Amniotic epithelial cell (primary cell): ENCODE data around the gene KDSR.

ENCODE experiments used
- DNase-seq: peaks from one replicate; pipeline ENCODE4 v3.0.0-alpha.2; 2010; ENCODE audit warnings: low read depth

Gene KDSR

DNA sequence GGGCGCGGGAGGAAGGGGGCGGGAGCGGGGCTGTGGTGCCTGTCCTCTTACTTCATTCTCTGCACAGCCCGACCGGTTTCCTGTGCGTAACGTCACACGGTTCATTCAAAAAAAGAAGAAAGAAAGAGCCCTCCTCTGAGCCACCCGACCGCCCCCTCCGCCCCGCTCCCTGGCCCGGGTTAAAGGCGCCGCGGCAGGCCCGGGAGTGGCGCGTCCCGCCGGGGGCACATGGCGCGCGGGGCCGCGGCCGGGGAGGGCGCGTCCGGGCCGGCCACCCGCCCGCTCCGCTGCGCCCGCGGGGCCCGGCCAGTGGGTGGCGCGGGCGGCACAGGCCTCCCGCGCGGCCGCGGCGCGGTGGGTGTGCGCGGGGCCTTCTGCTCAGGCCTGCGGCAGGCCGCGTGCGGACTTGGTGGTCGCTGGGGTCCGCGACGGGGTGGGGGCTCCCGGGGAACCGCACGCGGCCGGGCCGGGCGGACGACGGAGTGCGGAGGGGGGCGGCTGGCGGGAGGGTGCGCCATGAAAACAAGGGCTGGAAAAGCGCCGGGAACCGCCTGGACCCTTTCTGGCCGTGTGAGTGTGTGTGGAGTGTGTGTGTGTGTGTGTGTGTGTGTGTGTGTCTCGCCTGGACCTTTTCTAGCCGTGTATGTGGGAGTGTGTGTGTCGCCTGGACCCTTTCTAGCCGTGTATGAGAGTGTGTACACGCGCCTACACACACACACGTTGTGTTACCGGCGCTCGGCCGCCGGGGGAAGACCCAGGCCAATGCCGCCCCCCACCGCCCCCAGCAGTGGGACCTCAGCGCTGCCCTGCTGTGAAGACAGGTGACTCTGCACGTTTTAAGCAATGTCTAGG is 46.7 kb downstream of the KDSR start:
- peak; percentile 62 for DNase-seq

DNA sequence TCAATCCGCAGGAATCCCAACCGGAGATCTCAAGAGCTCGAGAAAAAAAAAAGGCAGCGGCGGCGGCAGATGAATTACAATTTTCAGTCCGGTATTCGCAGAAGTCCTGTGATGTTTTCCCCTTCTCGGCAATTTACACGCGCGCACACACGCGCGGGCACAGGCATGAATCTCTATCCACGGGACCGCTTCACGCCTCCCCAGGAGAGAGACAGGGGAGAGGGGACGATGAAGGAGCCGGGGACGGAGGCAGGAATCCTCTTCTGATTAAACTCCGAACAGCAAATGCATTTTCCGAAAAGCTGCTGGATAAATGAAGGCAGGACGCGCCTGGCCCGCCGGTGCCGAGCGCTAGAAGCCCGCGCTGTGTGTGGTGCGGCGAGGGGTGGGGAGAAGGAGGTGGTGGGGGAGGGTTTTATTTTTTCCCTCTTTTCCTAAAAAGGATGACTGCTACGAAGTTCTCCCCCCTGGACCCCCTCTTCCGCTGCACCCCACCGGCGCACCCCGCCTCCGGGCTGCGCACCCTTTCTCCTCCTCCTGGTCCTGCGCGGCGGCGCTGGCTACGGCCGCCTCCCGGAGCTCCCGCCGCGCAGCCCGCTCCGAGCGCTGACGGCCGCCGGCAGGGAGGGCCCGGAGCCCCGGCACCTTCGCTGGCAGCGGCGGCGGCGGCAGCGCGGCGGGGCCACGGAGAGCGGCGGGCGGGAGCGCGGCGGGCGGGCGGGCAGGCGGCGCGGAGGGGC is 47.5 kb downstream of the KDSR start, which contains the start of gene BCL2:
Gene BCL2 (minus strand): TSS at position 387 of the 740 bp plus-strand sequence.
- DNase-seq: peak; percentile 13

DNA sequence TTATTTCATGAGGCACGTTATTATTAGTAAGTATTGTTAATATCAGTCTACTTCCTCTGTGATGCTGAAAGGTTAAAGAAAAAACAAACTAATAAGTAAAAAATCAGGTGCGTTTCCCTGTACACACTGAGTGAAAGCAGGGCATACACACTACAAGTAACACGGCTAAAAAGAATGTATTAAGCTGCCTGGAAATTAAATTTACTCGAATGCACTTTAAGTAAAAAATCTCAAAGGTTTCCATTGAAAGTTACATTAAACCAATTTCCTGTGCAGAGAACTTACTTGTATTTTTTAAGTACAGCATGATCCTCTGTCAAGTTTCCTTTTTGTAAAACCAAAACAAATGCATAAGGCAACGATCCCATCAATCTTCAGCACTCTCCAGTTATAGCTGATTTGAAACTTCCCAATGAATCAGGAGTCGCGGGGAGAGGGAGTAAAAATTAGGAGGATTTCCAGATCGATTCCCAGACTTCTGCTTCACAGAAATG is 48.1 kb downstream of the KDSR start:
- no peak for DNase-seq

DNA sequence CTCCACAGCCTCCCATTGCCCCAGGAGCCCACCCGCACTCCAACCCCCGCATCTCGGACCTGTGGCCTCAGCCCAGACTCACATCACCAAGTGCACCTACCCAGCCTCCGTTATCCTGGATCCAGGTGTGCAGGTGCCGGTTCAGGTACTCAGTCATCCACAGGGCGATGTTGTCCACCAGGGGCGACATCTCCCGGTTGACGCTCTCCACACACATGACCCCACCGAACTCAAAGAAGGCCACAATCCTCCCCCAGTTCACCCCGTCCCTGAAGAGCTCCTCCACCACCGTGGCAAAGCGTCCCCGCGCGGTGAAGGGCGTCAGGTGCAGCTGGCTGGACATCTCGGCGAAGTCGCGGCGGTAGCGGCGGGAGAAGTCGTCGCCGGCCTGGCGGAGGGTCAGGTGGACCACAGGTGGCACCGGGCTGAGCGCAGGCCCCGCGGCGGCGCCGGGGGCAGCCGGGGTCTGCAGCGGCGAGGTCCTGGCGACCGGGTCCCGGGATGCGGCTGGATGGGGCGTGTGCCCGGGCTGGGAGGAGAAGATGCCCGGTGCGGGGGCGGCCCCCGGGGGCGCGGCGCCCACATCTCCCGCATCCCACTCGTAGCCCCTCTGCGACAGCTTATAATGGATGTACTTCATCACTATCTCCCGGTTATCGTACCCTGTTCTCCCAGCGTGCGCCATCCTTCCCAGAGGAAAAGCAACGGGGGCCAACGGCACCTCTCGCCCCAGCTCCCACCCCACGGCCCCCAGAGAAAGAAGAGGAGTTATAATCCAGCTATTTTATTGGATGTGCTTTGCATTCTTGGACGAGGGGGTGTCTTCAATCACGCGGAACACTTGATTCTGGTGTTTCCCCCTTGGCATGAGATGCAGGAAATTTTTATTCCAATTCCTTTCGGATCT is 48.8 kb downstream of the KDSR start:
- no peak for DNase-seq

DNA sequence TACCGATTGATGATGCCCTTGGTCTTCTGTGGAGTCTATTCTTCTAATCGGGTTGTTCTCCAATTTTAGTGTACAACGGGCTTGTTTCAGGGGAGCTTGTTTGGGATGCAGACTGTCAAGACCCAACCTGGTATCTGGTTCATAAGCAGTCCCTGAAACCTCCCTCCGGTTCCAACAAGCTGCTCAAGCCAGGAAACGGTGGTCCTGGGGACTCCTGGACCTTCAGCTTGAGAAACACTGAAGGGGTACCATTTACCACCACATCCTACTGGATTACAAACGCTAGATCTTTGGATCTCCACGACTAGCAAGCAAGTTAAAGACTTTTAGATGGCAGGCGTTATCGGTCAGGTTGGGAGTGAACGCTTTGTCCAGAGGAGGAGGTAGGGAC is 49.5 kb downstream of the KDSR start:
- no peak for DNase-seq

DNA sequence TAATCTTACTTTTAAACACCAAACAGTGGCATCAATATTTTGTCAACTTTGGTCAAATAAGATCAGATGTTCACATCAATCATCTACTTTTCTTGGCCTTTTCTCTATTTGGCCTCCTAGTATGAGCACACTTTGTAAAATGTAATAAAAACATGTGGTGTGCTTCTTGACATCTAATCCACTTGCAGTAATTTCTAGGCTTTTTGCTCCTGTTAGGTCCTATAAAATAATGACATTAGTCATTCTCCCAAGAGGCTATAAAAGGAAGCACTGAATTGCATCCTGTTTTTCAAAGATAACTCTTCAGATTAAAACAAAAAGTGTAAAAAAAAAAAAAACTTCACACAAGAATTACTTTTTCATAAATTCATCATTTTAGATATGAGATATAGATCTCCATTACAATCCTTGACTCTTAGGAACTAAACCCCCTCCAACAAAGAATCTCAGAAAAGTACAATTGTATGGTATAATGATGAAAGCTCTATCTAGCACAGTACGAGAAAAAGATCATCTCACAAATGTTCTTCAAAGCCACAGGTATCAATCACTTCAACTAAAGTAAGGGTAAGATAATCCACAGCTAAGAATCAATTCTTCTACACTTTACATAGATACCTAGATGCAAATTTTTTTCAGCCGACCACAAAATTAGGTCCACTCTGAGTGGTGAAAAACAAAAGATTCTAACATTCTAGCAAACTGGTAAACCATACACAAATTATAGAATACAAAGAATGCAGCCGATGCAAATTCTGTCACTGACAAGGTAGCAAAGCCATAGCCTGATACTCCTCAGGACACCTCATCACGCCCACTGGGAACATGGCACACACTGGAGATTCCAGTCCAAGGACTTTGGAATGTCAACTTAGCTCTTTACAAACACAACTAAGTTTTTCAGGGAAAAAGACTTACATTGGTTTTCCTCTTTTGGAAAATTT is 50.1 kb downstream of the KDSR start:
- no peak for DNase-seq

DNA sequence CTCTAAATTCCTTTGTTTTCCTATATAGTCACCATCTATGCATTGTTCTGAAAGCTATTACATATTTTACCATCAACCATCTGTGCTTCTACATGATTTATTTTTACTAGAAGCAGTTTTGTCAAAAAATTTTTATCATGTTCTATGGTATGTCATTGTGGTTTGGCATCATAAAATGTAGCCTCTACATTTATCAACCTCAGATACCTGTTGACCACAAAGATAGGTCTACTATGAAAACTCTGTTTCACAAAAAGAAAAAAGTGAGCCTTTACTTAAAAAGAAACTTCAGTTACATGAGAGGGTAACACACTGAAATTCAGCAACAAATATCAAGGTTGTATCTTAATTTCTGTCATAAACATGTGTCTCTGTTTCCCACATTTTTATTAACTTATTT is 51.1 kb downstream of the KDSR start:
- no peak for DNase-seq

DNA sequence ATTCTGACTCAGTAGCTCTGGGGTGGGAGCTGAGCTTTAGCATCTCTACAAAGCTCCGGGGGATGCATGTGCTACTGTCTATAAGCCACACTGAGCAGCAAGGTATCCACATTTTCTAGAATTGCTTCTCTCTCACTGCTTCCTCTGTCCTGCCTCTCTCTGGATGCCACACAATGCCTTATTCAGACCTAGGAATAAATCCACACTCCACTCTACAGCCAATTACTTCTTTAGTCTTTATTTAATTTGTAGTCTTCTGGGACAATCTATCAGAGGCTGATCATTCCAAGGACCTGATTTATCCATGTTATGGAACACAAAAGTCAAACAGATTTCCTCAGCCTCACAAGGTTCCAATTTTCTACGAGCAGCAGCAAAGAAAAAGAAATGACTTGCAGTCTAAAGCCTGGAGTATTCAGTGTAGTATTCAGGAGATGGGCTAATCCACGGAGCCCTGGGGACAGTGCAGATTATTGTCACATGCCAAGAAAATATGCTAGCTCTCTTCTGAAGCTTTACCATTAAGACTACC is 51.8 kb downstream of the KDSR start:
- no peak for DNase-seq

DNA sequence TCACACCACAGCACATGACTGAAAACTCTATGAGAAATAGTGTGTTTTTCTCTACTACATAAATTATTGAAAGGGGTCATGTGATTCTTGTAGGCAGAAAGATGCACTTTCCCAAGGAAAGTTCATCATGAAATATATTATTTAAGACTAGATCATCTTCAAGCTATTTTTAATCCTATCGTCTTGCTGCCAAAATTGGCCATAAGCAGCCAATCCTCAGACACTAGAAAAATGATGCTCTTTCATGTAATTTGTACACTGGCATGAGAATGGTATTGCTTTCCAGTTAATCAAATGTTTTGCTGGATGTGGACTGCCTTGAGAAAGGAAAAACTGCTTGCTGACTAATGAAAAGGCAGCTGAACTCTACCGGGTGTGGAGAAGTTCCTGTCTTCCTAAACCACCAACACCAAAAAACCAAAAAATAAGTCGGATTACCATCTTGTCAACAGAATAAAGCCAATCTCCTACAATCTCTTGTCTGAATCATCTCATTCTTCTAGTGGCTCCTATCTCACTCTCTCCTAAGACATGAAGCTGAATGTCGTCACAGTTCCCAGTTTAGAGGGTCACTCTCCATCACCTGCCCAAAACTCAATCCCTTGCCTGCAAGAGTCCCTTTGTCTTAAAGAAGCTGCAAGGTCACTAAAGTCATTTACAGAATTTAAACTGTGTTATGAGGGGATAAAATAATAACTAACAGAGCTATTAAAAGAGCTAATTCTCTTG is 52.8 kb downstream of the KDSR start:
- DNase-seq: no peak

DNA sequence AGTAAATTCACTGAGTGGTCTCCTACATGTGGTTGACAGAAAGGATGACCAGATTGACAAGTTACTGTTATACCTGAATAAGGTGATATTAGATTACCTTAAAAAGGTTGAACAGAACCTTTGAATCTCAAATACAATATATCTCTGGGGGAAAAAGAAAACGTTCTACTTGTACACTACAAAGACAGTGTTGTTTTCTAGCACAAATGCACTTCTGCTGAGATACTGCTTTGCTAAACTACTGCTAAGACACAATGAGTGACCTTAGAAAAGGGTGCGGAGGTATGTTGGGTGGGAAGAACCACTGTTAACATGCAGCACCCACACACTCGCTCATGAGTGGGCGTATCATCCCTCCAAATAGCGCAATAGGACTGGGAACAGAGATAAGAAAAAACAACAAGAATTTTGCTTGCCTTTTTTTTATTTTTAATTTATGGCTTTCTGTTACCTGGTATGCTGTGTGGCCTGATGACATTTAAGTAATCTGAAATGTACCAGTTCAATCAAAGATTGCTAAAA is 53.5 kb downstream of the KDSR start:
- DNase-seq: no peak

DNA sequence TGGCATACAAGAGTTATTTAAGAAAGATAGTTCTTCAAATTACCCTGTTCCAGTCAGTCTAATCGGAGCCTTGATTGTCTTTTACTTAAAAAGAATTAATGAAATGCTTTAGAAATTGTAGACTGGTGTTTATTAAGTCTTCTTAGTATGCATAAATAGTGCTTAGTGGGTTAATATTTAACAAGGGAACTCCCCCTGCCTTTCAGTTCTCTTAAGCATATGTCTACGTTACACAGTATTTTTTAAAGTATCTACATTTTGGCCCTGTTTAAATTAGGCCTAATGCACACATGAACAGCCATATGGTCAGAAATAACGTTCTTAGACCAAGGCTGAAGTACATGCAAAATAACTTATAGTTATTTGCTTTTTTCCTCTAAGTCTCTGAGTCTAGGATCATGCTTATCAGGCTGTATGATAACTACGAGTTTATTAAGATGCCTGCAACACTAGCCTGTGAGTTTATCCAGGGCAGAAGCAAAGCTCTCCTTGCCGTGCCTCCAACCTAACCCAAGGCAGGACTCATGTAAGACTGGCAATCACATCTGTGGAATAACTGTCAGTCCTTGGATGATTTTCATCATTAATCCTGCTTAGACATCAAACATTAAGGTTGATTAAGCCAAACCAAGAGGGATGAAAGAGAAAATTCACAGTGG is 54.1 kb downstream of the KDSR start:
- DNase-seq: no peak

DNA sequence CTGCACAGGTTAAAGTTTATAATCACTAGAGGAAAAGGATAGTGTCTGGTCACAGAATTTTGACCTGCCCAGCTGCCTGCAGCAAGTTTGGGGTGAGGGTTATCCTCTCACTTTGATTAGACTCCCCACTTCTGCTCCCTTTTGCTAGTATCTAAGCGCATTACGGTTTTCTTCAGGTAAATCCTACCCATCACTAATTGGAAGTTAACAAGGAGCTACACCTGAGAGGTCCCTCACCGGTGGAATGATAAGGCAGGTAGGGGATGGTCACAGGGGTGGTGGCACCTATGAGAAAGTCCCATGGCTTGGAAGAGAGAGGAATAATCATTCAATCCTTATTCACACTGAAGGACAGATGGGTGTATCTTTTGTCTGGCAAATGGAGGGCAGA is 55.0 kb downstream of the KDSR start:
- DNase-seq: no peak

DNA sequence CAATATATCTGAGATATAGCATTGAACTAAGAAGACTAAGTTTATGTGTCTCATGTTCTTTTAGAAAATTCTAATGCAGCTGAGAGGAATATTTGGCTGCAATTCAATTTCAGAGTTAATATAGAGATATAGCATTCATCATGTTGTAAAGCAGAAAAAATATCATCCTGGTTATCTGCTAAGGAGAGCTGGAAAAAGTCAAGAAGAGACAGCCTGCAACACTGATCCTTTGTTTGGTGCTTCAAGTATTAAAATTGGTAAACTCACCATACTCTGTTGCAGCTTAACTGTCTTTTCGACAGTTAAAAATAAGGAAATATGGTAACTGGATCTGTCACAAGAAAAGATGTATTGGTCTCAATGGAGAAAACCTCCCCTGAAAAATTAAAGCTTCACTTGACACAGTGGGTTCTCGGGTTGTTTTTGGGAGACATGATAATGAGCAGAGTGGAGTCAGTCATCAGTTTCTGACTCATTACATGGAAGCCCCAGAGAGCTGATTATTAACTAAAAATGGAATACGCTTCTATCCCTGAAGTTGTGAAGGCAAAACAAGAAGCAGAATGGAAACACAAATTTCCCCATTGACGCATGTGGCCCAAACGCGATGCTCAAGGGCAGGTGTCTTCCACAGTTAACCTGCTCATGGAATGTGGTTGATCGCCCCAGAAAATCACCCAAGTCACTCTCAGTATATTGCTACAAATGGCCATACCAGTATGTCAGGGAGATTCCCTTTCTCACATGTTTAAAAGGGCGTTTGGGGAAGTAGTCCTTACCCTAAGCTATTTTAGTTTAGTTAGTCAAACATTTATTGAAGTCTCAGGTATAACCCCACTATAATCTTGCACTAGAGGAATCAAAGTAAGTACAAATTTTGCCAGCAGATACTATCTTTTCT is 55.6 kb downstream of the KDSR start:
- DNase-seq: no peak

DNA sequence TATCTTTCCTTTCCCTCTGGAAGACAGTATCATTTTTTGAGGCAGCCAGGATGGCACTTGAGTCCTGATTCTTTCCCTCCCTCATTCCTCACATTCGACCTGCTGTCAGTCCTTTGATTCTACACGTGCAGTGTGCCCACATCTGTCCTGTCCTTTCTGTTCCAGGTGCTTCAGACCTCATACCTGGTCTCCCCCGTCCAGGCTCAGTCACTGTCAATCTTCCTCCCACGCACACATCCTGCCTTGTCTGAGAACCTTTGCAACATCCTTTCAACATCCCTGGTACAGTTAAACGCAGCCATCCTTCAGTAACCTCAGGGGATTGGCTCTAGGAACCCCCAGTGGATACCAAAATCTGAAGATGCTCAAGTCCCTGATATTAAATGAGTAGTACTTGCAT is 57.6 kb downstream of the KDSR start:
- DNase-seq: no peak

DNA sequence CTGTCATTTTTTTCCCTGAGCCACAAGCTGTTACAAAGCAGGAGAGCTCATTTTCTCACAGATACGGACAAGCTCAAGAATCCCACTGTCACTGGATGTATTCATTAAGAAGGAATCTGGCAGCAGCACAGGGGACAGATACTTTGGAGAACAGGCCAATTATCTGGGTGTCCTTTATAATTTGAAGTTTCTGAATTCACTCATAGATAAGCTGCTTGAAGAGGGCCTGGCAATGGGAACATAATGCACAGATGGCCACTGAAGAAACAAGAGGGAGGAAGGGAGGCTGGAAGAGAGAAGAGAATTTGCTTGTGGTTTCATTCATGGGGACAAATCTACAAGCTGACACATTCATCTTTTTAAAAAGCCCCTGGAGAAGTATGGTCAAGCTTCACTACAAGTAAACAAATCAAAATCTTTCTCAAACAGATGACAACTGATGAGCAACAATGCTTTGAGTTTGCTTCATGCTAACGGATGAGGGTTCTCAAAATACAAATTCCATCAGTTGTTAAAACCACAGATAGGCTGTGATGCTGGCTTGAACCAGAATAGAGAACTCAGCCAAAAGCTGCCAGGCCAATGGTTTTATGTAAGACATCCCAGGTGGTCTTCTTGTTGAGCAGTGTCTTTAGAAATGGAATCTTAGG is 59.3 kb downstream of the KDSR start:
- DNase-seq: no peak

DNA sequence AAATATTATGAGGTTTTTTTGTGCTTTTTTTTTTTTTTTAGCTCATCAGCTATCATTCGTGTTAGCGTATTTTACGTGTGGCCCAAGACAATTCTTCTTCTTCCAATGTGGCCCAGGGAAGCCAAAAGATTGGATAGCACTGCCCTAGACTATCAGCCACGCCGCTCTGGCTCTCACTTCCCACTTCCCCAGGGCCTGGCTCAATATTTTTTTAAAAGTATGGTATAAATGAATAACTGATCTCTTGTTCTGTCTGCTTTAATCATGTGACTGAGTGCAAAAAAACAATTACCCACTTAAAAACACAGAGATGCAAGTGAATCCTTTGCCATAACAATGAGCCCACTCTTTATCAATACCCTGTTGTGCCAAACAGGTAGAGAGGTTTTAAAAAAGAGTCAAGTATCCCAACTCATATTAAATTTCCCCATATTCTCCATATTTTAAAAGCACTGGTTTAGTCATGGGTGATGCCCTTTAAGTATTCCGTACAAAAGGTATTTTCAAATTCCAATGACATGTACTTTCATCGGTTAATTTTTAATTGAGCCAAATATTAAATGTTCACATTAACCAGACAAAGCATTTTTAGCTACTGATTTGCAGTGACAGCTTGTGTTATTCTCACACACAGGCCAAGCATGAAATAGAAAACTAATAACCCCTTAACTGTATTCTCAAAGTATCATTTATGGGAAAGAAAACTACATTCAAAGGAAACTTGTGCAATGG is 60.0 kb downstream of the KDSR start:
- DNase-seq: no peak

DNA sequence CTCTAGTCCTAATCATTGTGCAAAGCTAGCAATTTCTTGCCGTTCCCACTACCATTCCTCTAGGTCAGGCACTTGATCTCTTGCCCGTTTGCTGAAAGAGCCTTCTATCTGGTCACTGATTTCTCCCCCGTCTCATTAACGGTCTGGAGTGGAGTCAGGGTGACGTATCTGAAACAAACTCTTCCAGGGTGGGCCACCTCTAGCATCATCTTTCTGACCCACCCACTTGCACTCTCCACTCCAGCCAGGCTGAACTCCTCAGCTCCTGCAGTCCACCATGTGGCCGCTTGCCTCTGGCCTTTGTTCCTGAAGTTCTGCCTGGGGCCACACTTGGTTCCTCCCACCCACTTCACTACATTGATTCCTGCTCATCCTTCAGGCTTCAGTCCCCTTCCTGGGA is 60.8 kb downstream of the KDSR start:
- DNase-seq: no peak
